Smooth muscle cell (in vitro differentiated cells): Measurements from ENCODE around the gene GLYR1. TPM values are rescaled to one million over a fixed set of nuclear protein-coding genes. Genes with fewer than 3 reads are reported as not detected.

Experiments
- DNase-seq: peaks from one replicate; lab custom pipeline; 2025; ENCODE audit not compliant: unreplicated experiment; lab: John Stamatoyannopoulos, UW
- H2AFZ ChIP-seq: fragments of 200-600 bp; sonication (generic); 2 replicates; pipeline ENCODE4 v1.6.0; 2016; ENCODE audit warnings: antibody characterized with exemption, low read depth, mild to moderate bottlenecking
- H3F3A ChIP-seq: fragments of 200-600 bp; sonication (generic); 2 replicates; pipeline ENCODE4 v1.6.0; 2017; ENCODE audit warnings: antibody characterized with exemption, low read depth
- H3K27ac ChIP-seq: fragments of 200-600 bp; sonication (generic); 2 replicates; pipeline ENCODE4 v1.5.1; 2016; ENCODE audit warnings: low read depth, mild to moderate bottlenecking
- H3K27me3 ChIP-seq: fragments of 200-600 bp; sonication (generic); 2 replicates; pipeline ENCODE4 v1.6.1; 2016; ENCODE audit warnings: low read depth, mild to moderate bottlenecking
- H3K36me3 ChIP-seq: fragments of 200-600 bp; sonication (generic); 2 replicates; pipeline ENCODE4 v1.5.1; 2016; ENCODE audit warnings: low read depth
- H3K4me1 ChIP-seq: fragments of 200-600 bp; sonication (generic); 2 replicates; pipeline ENCODE4 v1.5.1; 2016; ENCODE audit warnings: low read depth
- H3K4me2 ChIP-seq: fragments of 200-600 bp; sonication (generic); 2 replicates; pipeline ENCODE4 v1.6.0; 2016; ENCODE audit warnings: mild to moderate bottlenecking
- H3K4me3 ChIP-seq: fragments of 200-600 bp; sonication (generic); 2 replicates; pipeline ENCODE4 v1.5.1; 2016; ENCODE audit warnings: mild to moderate bottlenecking
- H3K79me2 ChIP-seq: fragments of 200-600 bp; sonication (generic); 2 replicates; pipeline ENCODE4 v1.6.0; 2016; ENCODE audit warnings: low read depth, mild to moderate bottlenecking
- H3K9ac ChIP-seq: fragments of 200-600 bp; sonication (generic); 2 replicates; pipeline ENCODE4 v1.6.0; 2016; ENCODE audit warnings: low read depth
- H3K9me3 ChIP-seq: fragments of 200-600 bp; sonication (generic); replicated peaks from 2 replicates; pipeline ENCODE4 v1.5.1; 2016; ENCODE audit warnings: low read depth
- H4K20me1 ChIP-seq: fragments of 200-600 bp; sonication (generic); 2 replicates; pipeline ENCODE4 v1.6.0; 2016; ENCODE audit warnings: low read depth
- WGBS: methylation state at CpG from one replicate; pipeline ENCODE4 v1.1.7; 2016; ENCODE audit warnings: low lambda C conversion rate; 5-methylcytosine and 5-hydroxymethylcytosine counted together
- polyA plus RNA-seq: library from polyadenylated mRNA; unstranded; fragments of >200 nt; fragmentation: Nextera tagmentation; extraction: Ambion mirVana; gene quantifications from 2 replicates; pipeline ENCODE4 v1.2.1, GENCODE V29; 2016
- total RNA-seq: library from RNA; depleted of rRNA; stranded (reverse); fragments of >200 nt; gene quantifications from 2 replicates; pipeline ENCODE4 v1.2.3, GENCODE V29; 2014
- TF ChIP-seq, protein P1 (sequence below): fragments of 200-600 bp; sonication (generic); IDR thresholded peaks from 2 replicates; pipeline ENCODE4 v1.5.1; 2017; ENCODE audit warnings: borderline replicate concordance, mild to moderate bottlenecking, antibody characterized with exemption; ENCODE audit not compliant: insufficient read depth, poor library complexity, severe bottlenecking

Gene GLYR1
- total and polyA plus RNA-seq, 2 experiments from 2014 or later, result 26.4 to 28.9 TPM

DNA sequence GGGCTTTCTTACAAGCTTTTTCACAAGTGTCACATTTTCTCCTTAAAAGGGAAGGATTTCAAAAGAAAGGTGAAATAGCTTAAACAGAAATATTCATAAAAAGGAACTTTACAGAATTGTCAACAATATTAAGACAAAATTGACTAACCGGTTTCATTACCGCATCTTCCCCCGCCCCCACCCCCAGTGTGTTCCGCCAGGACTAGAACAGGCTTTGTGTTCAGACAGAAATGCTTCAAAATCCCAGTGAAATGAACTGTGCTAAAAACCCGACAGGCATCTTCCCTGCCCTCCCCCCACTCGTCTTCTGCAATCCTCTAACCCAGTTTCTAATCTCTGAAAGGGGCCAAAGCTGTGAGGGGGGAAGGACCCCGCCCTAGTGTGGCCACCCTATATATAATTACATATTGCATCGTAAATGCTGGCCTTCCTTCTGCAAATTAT lies 43.7 kb downstream of the GLYR1 start:
- peak overlapping the region; percentile 59 for H3K27ac ChIP-seq
- H3K9ac ChIP-seq, result peak overlapping the region; percentile 55
- H3K4me3 ChIP-seq, result peak overlapping the region; percentile 86
- H3F3A ChIP-seq, result peaks cover 25% of the 10 kb centered on the region
- WGBS, result 36% methylated on average over 8 of the region's 8 CpGs
- H3K4me2 ChIP-seq, result peak overlapping the region; percentile 97
- DNase-seq, result no peak
- no peaks in the 10 kb centered on the region for H3K27me3 ChIP-seq
- no peak overlapping the region for H2AFZ ChIP-seq
- H4K20me1 ChIP-seq, result no peaks in the 10 kb centered on the region
- peaks cover 4% of the 10 kb centered on the region for H3K79me2 ChIP-seq
- TF ChIP-seq, protein P1, sequence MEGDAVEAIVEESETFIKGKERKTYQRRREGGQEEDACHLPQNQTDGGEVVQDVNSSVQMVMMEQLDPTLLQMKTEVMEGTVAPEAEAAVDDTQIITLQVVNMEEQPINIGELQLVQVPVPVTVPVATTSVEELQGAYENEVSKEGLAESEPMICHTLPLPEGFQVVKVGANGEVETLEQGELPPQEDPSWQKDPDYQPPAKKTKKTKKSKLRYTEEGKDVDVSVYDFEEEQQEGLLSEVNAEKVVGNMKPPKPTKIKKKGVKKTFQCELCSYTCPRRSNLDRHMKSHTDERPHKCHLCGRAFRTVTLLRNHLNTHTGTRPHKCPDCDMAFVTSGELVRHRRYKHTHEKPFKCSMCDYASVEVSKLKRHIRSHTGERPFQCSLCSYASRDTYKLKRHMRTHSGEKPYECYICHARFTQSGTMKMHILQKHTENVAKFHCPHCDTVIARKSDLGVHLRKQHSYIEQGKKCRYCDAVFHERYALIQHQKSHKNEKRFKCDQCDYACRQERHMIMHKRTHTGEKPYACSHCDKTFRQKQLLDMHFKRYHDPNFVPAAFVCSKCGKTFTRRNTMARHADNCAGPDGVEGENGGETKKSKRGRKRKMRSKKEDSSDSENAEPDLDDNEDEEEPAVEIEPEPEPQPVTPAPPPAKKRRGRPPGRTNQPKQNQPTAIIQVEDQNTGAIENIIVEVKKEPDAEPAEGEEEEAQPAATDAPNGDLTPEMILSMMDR, result no peak
- H3K36me3 ChIP-seq, result peaks cover 10% of the 10 kb centered on the region
- H3K9me3 ChIP-seq, result no peaks in the 10 kb centered on the region
- H3K4me1 ChIP-seq, result peaks cover 8% of the 10 kb centered on the region

DNA sequence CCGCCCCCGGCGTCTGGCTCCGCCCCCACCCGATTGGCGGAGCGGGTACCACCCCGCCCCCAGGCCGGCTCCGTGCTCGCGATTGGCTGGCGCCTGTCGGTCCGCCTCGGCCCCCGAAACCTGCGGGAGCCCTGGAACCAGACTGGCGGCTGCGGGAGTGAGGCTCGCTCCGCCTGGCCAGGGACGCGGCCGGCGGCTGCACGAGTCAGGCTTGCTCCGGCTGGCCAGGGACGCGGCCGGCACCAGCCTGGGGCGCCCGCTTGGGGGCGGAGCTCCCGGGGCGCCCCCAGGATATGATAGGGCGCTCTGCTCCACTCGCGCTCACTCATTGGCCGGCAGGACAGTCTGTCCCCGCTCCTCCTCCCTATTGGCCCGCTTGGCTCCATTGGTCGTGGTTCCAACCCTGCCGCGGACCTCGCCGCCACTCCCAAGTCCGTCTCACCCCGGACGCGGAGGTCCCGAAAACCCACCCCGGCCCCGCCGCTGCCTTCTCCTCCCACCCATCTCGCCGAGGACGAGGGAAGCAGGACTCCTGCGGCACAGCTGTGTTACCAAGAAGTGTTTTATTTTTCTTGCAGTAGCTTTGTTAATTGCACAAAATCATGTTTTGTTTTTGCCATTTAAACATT lies 44.3 kb downstream of the GLYR1 start:
- Histone ChIP-seq H3K9me3 (no peaks in the 10 kb centered on the region), H3K79me2 (peaks cover 4% of the 10 kb centered on the region), H2AFZ (peak overlapping the region; percentile 70), H4K20me1 (no peaks in the 10 kb centered on the region), H3K9ac (peak overlapping the region; percentile 55), H3K27me3 (no peaks in the 10 kb centered on the region), H3F3A (peaks cover 25% of the 10 kb centered on the region), H3K4me1 (peaks cover 8% of the 10 kb centered on the region), H3K4me3 (peak overlapping the region; percentile 86), H3K27ac (peak overlapping the region; percentile 59), H3K36me3 (peaks cover 9% of the 10 kb centered on the region), H3K4me2 (peak overlapping the region; percentile 97)
- TF ChIP-seq, protein P1, result no peak
- DNase-seq, result peak; percentile 94
- WGBS, result 2% methylated on average over 50 of the region's 59 CpGs

DNA sequence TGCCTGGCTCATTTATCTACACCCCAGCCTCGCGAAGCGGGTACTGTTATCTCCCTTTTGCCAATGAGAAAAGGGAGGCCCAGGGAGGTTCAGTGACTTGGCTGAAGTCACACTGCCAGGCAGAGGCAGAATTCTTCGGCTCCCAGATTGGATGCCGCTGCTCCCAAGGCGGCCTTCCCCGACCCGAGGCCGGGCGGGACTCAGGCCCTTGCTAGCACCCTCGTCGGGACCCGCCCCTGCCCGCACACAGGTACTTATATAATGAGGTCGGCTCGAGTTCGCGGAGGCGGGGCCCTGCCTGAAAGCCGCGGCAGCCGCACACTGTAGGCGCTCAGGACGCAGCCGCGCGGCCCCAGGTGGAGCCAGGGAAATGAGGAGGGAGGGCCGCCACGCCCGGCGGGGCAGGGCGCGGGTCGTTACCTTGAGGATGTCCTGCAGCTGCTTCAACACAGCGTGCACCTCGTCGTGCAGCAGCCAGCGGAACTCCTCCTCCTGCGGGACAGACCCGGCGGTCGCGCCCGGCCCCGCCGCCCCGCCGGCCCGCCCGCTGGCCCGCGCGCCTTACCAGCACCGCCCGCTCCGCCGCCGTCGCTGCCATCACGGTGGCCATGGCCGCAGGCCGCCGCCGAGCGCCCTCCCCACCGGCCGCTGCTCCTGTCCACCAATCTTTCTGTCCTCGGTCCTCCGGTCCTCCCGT lies 45.0 kb downstream of the GLYR1 start, which contains the start of gene ROGDI:
ROGDI (minus strand) TSS at position 672 of the 697 bp plus-strand sequence; CDS start at position 610, 62 bp downstream.
- Histone ChIP-seq H4K20me1 (no peaks in the 10 kb centered on the region), H3F3A (peaks cover 25% of the 10 kb centered on the region), H3K9ac (peak within 1 kb of the TSS; percentile 55), H3K36me3 (peaks cover 3% of the 10 kb centered on the region), H3K4me2 (peak within 1 kb of the TSS; percentile 97), H3K4me1 (peaks cover 8% of the 10 kb centered on the region), H3K9me3 (no peaks in the 10 kb centered on the region), H3K79me2 (peaks cover 4% of the 10 kb centered on the region), H3K4me3 (peak within 1 kb of the TSS; percentile 86), H3K27ac (peak within 1 kb of the TSS; percentile 59), H3K27me3 (no peaks in the 10 kb centered on the region), H2AFZ (peak within 1 kb of the TSS; percentile 70)
- TF ChIP-seq, protein P1, result no peak
- WGBS, result under 1% methylated on average over 37 of the region's 70 CpGs
- DNase-seq, result no peak
